HG03139 (cell line): ENCODE measurements around the gene MKNK2.

Experiments
- ATAC-seq: cut with Tn5 transposase; IDR thresholded peaks from one replicate; pipeline ENCODE4 v1.9.1; 2021; ENCODE audit not compliant: unreplicated experiment

Gene MKNK2

GRCh38 chr19:2033115-2033824 is 17.8 kb downstream of the MKNK2 start:
- ATAC-seq, result no peak

DNA sequence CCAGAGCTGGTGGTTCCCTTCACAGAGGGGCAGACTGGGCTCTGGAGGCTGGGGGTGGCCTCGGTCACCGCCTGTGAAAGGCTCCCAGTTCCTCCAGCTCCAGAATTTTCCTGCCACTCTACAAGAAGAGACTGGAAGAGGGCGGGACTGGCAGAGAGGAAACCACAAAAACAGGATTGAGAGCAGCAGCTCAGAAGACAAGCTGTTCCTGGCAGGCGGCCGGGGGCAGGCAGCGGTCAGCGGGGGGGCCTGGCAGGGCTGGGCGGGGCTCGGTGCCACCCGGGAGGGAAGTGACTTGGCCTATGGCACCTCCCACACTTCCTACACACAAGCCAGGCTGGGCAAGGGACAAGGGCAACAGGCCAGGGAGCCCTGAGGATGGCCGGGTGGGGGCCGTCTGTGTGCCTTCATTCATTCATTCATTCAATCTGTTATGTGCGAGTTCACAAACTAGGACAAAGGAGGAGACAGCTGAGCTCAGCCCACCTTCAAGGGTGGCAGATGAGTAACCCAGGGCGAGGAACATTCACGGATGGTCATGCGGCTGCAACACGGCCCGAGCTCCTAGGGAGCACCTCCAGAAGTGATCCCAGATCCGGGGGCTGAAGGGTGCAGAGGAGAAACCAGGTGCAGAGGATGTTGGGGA is 18.6 kb downstream of the MKNK2 start:
- ATAC-seq, result no peak

DNA sequence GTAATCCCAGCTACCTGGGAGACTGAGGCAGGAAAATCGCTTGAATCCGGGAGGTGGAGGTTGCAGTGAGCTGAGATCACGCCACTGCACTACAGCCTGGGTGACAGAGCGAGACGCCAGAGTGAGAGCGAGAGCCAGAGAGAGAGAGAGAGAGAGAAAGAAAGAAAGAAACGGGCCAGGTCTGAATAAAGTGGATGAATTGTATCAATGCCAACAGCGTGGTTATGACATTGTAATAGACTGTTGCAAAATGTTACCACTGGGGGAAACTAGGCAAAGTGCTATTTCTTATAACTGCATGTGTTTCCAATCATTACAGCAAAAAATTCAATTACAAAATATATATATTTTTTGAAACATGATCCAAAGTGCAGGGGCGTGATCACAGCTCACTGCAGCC is 23.7 kb downstream of the MKNK2 start:
- ATAC-seq, result no peak

GRCh38 chr19:2026770-2027169 is 24.3 kb downstream of the MKNK2 start:
- ATAC-seq, result no peak

GRCh38 chr19:2022289-2022688 is 28.8 kb downstream of the MKNK2 start:
- no peak for ATAC-seq

- ATAC-seq, result no peak
These were observed 29.4 kb downstream of the MKNK2 start for GRCh38 chr19:2021453-2022140.

DNA sequence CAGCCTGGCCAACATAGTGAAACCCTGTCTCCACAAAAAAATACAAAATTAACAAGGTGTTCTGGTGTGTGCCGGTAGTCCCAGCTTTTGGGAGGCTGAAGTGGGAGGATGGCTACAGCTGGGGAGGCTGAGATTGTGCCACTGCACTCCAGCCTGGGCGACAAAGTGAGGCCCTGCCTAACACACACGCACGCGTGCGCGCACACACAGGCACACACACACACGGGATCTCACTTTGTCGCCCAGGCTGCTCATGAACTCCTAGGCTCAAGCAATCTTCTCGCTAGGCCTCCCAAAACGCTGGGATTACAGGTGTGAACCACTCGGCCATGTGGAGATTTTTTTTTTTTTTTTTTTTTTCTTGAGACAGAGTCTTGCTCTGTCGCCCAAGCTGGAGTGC is 32.3 kb downstream of the MKNK2 start:
- ATAC-seq, result no peak

GRCh38 chr19:2016041-2016807 is 34.8 kb downstream of the MKNK2 start:
- ATAC-seq, result no peak

DNA sequence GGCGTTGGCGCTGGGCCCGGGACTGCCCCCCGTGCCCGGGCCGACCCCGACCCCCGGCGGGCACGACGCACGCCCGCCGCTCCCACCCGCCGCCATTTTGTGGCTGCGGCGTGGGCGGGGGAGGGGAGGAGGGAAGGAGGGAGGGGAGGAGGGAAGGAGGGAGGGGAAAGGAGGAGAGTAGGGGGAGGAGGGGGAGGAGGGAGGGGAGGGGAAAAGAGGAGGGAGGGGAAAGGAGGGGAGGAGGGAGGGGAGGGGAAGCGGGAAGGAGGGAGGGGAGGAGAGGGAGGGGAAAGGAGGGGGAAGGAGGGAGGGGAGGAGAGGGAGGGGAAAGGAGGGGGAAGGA is 35.5 kb downstream of the MKNK2 start, which contains the start of gene BTBD2:
Gene BTBD2 (minus strand): TSS at position 107 of the 343 bp plus-strand sequence. CDS start 11 bp downstream, at position 96.
- no peak for ATAC-seq

DNA sequence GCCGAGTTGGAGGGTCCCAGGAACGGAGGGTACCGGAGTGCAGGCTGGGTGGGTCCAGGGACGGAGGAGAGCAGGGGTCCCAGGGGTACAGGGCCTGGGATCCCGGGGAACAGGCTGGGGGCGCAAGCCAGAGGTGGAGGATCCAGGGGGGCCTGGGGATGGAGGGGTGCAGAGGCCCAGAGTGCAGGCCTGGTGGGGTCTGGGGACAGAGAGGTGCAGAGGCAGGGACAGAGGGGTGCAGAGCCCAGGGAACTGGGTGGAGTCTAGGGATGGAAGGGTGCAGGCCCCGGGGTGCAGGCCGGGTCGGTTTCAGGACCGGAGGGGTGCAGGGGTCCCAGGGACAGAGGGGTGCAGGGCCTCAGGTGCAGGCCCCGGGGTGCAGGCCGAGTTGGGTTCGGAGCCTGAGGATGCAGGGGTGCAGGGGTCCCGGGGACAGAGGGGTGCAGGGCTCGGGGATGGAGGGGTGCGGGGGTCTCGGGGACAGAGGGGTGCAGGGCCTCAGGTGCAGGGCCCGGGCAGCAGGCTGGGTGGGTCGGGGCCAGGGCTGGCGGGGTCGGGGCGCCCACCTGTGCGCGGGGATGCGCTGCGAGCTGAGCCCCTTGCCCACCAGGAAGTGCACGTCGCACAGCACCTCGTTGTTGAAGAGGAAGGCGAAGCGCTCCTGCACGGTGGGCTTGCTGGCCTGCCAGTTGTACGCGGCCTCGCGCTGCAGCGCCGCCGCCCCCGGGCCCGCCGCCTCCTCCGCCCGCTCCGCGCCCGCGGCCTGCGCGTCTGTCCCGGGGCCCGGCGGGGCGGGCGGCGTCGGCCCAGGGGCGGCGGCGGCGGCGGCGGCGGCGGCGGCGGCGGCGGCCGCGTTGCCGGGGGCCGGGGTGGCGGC is 36.1 kb downstream of the MKNK2 start:
- ATAC-seq, result no peak

DNA sequence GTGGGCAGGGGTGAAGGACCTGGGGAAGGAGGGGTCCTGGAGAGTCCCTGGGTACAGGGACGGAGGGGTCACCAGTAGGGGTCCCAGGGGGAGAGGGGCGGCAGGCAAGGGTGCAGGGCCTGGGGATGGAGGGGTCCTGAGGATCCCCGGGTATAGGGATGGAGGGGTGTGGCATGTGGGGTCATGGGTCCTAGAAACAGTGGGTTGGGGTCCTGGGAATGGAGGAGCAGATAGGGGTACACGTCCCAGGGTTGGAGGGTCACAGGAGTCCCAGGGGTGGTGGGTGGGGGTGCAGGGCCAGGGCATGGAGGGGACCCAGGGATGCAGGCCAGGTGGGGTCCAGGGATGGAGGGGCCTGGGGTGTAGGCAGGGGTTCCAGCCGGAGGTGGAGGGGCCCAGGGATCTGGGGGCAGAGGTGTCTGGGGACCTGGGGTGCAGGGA is 36.9 kb downstream of the MKNK2 start:
- ATAC-seq, result no peak

DNA sequence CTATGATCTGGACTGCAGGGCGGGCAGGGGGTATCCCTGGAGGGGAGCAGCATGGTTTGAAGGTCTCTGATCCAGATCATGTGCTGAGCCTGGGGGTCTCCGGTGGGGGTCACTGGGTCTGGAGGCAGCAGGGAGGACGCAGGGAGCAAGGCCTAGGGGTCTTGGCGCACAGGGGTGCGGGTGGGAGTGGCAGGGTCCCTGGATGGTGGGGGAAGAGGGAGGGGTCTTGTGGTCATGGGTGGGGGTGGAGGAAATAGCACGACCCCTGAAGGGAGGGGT is 37.4 kb downstream of the MKNK2 start:
- ATAC-seq, result no peak

DNA sequence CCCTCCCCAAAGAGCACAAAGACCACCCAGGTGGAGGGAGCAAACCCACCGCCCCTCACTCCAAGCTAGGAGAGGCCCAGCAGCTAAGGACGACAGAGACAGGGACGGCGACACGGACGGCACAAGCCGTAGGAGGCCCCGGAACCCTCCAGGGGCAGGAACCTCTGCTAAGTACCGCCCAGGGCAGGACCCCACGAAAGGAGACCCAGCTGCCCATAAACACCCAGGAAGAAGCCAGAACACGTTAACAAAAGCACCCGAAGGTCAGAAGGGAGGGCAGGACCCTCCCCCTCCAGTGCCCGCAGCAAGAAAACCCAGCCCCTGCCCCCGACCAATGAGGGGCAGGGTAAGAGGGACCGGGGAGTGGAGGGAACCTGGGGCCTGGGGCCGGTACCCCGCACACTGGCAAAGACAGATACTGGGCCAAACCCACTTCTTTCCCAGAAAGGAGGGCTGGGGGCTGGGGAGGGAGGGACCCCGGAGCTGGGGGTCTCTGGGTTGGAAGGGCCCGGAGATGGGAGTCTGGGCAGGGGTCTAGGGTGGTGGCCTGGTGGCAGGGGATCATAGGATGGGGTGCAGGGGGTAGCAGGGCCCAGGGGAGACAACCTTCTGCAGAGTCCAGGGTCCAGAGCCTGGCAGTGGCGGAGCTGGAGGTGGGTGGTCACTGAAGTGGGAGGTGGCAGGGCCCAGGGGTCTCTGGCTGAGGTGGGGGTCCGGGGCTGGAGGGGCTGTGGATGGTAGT is 37.9 kb downstream of the MKNK2 start:
- no peak for ATAC-seq

GRCh38 chr19:2011169-2011568 is 39.9 kb downstream of the MKNK2 start:
- no peak for ATAC-seq

DNA sequence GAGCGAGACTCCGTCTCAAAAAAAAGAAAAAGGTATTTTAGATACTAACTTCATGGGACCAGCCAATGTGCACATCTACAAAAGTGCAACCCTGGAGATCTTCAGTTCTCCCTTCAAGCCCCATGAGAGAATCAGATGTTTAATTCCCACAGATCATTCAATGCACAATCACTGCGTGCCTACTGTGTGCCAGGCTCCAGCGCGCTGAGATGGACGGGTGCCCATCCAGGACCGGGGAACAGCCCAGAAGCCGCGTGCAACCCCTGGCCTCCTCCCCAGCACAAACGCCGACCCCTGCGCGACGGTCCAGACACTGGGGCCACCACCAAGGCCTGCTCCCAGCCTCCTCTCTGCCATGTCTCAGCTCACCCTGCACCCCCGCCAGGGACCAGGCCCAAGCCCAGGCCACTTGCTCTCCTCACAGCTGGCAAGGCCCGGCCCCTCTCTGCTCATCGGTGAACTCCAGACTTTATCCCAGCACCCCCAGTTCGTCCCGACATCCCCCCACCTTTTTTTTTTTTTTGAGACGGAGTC is 40.8 kb downstream of the MKNK2 start:
- no peak for ATAC-seq

DNA sequence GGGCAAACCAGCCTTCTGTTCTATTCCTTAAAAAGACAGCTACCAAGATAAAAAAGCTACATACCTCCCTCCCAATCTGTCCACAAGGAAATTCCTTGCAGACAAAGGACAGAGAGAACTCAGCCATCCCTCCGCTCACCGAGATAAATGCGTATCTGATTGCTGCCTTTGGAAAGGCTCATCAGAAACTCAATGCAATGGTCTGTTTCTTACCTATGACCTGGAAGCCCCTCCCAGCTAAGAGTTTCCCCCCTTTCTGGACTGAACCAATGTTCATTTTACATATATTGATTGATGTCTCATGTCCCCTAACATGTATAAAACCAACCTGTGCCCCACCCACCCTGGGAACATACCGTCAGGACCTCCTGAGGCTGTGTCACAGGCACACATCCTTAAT is 47.2 kb downstream of the MKNK2 start:
- no peak for ATAC-seq

- ATAC-seq, result no peak
These were observed 51.1 kb downstream of the MKNK2 start for GRCh38 chr19:1999856-2000515.

- ATAC-seq, result no peak
These were observed 52.0 kb downstream of the MKNK2 start for GRCh38 chr19:1998712-1999708.
